HS-5 (cell line): ENCODE data around the gene KDM4B.
"Not testable (repeated sequence)": the region's sequence is repeated elsewhere in the genome, so short reads cannot be mapped to it uniquely, and the experiment has no call there.

Experiments
- DNase-seq: peaks from one replicate; pipeline ENCODE4 v3.0.0-alpha.2; 2012; ENCODE audit warnings: low read depth

Gene KDM4B

GRCh38 chr19:4967738-4968461, 1.0 kb upstream of the KDM4B start:
- no peak for DNase-seq

- DNase-seq: no peak
These were observed 419 bp downstream of the KDM4B start for GRCh38 chr19:4969292-4969771.

GRCh38 chr19:4969772-4970531, 1.0 kb downstream of the KDM4B start:
- DNase-seq: no peak

GRCh38 chr19:4970558-4971423, 1.9 kb downstream of the KDM4B start:
- DNase-seq: no peak

GRCh38 chr19:4971424-4971793, 2.5 kb downstream of the KDM4B start:
- DNase-seq: no peak

- no peak for DNase-seq
These were observed 3.0 kb downstream of the KDM4B start for GRCh38 chr19:4971816-4972495.

- DNase-seq: no peak
These were observed 3.8 kb downstream of the KDM4B start for GRCh38 chr19:4972509-4973230.

- no peak for DNase-seq
These were observed 6.1 kb downstream of the KDM4B start for GRCh38 chr19:4974880-4975469.

- not testable (repeated sequence) for DNase-seq
These were observed 6.7 kb downstream of the KDM4B start for GRCh38 chr19:4975601-4976000.

- no peak for DNase-seq
These were observed 7.7 kb downstream of the KDM4B start for GRCh38 chr19:4976401-4977298.

- no peak for DNase-seq
These were observed 8.6 kb downstream of the KDM4B start for GRCh38 chr19:4977299-4978174.

- no peak for DNase-seq
These were observed 10.4 kb downstream of the KDM4B start for GRCh38 chr19:4979211-4979807.

GRCh38 chr19:4980067-4980466, 11.2 kb downstream of the KDM4B start:
- no peak for DNase-seq

- no peak for DNase-seq
These were observed 12.1 kb downstream of the KDM4B start for GRCh38 chr19:4980838-4981680.

GRCh38 chr19:4981681-4981958, 12.7 kb downstream of the KDM4B start:
- no peak for DNase-seq

GRCh38 chr19:4983346-4984105, 14.6 kb downstream of the KDM4B start:
- DNase-seq: no peak

- DNase-seq: no peak
These were observed 15.1 kb downstream of the KDM4B start for GRCh38 chr19:4984106-4984380.
